HL-60 (cell line): ENCODE results near the gene SEMA6B.
A peak's percentile ranks its signal among the peaks of the same experiment; 100 is the strongest.

Source experiments
- DNase-seq, 2 experiments: peaks; one replicate each; pipeline ENCODE4 v3.0.0-alpha.2; 2010 to 2020; ENCODE audit warnings: low read depth in 1 of 2, low spot score in 1 of 2
- H3K27ac ChIP-seq: fragments of 250-450 bp; sonication (Bioruptor Pico); replicated peaks from 2 replicates; pipeline ENCODE4 v1.5.1; 2020; ENCODE audit warnings: mild to moderate bottlenecking, moderate library complexity
- H3K27me3 ChIP-seq: fragments of 250-450 bp; sonication (Bioruptor Pico); 2 replicates; pipeline ENCODE4 v1.5.1; 2021; ENCODE audit warnings: mild to moderate bottlenecking, moderate library complexity; ENCODE audit not compliant: insufficient read depth, poor library complexity, severe bottlenecking
- H3K4me3 ChIP-seq: replicated peaks from 2 replicates; pipeline ENCODE4 v1.5.1; 2011; ENCODE audit warnings: mild to moderate bottlenecking, control low read depth, low read length; ENCODE audit not compliant: insufficient read depth
- GABPA ChIP-seq: IDR thresholded peaks from 2 replicates; pipeline ENCODE4 v1.6.1; 2012; ENCODE audit warnings: low read depth
- POLR2AphosphoS5 ChIP-seq: IDR thresholded peaks from 2 replicates; pipeline ENCODE4 v1.6.1; 2012; ENCODE audit warnings: low read depth
- SPI1 ChIP-seq: IDR thresholded peaks from 2 replicates; pipeline ENCODE4 v1.6.1; 2012; ENCODE audit warnings: low read depth, mild to moderate bottlenecking, borderline replicate concordance
- TF ChIP-seq, protein P1 (sequence below): IDR thresholded peaks from 2 replicates; pipeline ENCODE4 v1.6.1; 2012; ENCODE audit warnings: low read depth; ENCODE audit not compliant: insufficient replicate concordance
- TF ChIP-seq, protein P2 (sequence below): IDR thresholded peaks from one replicate; pipeline ENCODE4 v1.5.1; 2011; ENCODE audit warnings: low read length, control low read depth, inconsistent platforms; ENCODE audit not compliant: insufficient read depth

SEMA6B gene

DNA sequence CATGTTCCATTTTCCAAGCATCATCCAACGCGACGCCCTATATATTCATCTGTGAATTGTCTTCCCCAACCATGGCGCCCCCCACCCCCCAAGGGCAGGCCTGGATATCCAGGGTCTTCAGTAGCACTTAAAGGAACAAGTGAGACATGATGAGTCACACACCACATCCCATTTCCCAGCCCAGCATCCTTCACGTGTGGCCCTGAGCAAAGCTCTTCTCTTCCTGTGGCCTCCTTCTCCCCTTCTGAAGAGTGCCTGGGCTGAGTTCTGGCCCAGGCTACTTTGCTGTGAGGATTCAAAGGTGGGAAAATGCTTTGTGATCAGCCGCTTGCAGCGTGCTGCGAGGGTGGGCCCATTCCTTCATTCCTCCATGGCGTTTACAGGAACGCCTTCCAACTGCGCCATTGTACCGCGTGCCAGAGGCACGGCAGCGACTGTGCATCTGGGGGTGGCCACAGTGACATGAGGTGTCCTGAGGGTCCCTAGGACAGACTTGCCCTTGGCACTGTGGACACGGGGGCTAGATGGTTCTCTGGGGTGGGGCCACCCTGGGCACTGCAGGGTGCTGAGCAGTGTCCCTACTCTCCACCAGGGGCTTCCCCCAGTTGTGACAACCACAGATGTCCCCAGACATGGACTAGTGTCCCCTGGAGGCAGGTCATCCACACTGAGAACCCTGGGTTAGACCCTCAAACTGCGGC lies 52.9 kb downstream of the SEMA6B start:
- Histone ChIP-seq H3K27ac (no peak overlapping the region; the same call in 1 of the 2 replicates), H3K27me3 (no peaks in the 10 kb centered on the region), H3K4me3 (no peak overlapping the region)
- peak; percentile 34 to 36 for DNase-seq
- TF ChIP-seq GABPA (no peak), SPI1 (no peak)
- TF ChIP-seq, protein P1, sequence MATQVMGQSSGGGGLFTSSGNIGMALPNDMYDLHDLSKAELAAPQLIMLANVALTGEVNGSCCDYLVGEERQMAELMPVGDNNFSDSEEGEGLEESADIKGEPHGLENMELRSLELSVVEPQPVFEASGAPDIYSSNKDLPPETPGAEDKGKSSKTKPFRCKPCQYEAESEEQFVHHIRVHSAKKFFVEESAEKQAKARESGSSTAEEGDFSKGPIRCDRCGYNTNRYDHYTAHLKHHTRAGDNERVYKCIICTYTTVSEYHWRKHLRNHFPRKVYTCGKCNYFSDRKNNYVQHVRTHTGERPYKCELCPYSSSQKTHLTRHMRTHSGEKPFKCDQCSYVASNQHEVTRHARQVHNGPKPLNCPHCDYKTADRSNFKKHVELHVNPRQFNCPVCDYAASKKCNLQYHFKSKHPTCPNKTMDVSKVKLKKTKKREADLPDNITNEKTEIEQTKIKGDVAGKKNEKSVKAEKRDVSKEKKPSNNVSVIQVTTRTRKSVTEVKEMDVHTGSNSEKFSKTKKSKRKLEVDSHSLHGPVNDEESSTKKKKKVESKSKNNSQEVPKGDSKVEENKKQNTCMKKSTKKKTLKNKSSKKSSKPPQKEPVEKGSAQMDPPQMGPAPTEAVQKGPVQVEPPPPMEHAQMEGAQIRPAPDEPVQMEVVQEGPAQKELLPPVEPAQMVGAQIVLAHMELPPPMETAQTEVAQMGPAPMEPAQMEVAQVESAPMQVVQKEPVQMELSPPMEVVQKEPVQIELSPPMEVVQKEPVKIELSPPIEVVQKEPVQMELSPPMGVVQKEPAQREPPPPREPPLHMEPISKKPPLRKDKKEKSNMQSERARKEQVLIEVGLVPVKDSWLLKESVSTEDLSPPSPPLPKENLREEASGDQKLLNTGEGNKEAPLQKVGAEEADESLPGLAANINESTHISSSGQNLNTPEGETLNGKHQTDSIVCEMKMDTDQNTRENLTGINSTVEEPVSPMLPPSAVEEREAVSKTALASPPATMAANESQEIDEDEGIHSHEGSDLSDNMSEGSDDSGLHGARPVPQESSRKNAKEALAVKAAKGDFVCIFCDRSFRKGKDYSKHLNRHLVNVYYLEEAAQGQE = no peak
- TF ChIP-seq, protein P2, sequence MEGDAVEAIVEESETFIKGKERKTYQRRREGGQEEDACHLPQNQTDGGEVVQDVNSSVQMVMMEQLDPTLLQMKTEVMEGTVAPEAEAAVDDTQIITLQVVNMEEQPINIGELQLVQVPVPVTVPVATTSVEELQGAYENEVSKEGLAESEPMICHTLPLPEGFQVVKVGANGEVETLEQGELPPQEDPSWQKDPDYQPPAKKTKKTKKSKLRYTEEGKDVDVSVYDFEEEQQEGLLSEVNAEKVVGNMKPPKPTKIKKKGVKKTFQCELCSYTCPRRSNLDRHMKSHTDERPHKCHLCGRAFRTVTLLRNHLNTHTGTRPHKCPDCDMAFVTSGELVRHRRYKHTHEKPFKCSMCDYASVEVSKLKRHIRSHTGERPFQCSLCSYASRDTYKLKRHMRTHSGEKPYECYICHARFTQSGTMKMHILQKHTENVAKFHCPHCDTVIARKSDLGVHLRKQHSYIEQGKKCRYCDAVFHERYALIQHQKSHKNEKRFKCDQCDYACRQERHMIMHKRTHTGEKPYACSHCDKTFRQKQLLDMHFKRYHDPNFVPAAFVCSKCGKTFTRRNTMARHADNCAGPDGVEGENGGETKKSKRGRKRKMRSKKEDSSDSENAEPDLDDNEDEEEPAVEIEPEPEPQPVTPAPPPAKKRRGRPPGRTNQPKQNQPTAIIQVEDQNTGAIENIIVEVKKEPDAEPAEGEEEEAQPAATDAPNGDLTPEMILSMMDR = no peak

DNA sequence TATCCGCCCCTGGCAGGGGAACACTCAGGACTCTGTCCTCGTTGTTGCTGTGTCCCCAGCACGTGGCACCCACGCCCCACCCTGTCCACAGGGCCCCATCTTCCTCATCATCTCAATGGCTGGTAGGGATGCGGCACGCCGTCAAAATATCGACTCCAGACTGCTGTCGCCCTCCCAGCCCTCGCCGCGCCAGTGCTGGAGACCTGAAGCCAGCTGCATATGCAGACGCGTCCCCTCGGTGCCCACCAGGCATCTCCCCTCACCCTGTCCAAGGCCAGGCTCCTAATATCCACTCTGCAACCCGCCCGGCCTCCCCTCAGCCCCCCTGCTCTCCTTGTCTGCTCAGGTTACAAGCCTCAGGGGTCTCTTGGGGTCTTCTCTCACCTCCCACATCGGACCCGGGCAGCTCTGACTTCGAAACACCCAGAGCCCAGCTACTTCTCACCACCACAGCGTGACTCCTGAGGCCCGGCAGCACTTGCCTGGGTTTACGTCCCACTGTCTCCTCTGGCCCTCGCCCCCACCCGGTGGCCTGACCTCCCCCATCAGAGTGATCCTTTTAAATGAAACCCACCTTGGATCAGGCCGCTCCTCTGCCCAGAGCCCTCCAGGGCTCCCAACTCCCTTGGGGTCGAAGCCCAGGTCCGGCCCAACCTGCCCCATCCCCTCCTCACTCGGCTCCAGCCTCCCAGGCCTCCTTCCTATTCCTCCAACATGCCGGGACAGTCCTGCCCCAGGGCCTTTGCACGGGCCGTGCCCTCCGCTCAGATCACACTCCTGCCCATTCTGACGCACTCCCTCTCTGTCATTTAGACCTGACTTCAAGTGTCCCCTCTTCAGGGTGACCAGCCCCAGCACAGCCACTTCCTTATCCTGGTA lies 53.7 kb downstream of the SEMA6B start:
- Histone ChIP-seq H3K27ac (no peak overlapping the region; the same call in 1 of the 2 replicates), H3K27me3 (no peaks in the 10 kb centered on the region), H3K4me3 (no peak overlapping the region)
- no peak for DNase-seq
- TF ChIP-seq SPI1 (no peak), POLR2AphosphoS5 (no peak), GABPA (no peak)
- TF ChIP-seq, protein P1 = no peak
- TF ChIP-seq, protein P2 = no peak

DNA sequence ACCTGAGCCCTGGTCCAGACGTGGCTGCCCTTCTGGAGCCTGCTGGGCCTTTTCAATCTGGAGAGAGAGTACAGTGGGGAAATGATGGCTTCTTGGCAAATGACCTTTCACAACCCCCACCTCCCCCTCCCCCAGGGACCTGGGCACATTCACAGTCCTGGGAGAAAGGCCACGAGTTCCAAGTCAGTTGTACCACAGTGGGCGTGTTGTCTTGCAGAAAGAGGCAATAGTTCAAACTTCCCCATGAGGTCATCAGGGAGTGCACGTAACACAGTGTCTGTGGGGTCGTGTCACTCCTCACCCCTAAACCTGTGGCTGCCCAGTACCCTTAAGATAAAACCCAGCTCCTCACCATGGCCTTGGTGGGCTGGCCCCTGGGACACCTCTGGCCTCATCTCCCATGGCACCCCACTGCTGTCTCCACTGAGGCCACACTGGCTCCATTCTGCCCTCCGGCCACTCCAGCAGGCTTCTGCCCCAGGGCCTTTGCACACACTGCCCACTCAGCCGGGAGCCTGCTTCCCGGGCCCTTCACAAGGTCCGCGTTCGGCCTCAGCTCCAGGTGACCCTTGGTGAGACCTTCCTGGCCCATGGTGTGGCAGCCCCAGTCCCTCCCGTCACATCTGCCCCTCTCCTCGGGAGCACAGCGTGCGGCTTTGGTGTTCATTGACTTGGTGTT lies 54.5 kb downstream of the SEMA6B start:
- Histone ChIP-seq H3K27ac (peak overlapping the region; percentile 24; the same call in 1 of the 2 replicates), H3K4me3 (no peak overlapping the region), H3K27me3 (no peaks in the 10 kb centered on the region)
- DNase-seq = peak in 1 of 2 experiments; percentile 64
- TF ChIP-seq, protein P2 = no peak
- TF ChIP-seq POLR2AphosphoS5 = no peak
- no peak for TF ChIP-seq GABPA
- no peak for TF ChIP-seq SPI1
- TF ChIP-seq, protein P1 = no peak
